Muscle layer of duodenum (tissue), 2 donors: ENCODE measurements around the gene USB1.

Experiments used
- H3K27ac ChIP-seq: one replicate; pipeline ENCODE4 v1.7.0; 2013; ENCODE audit warnings: mild to moderate bottlenecking, low read length
- H3K27me3 ChIP-seq: one replicate; pipeline ENCODE4 v1.7.0; 2013; ENCODE audit warnings: low read depth, mild to moderate bottlenecking, control low read depth, low read length
- H3K36me3 ChIP-seq, 2 donors: one replicate each; pipeline ENCODE4 v1.7.0; 2013; ENCODE audit warnings: low read length in 2 of 2, control low read depth in 1 of 2, mild to moderate bottlenecking in 1 of 2; ENCODE audit not compliant: insufficient read depth in 2 of 2, control insufficient read depth in 1 of 2
- H3K4me1 ChIP-seq, 2 donors: one replicate each; pipeline ENCODE4 v1.7.0; 2013; ENCODE audit warnings: low read length in 2 of 2, mild to moderate bottlenecking in 2 of 2, control low read depth in 1 of 2, moderate library complexity in 1 of 2; ENCODE audit not compliant: insufficient read depth in 2 of 2, control insufficient read depth in 1 of 2
- H3K4me3 ChIP-seq, 2 donors: one replicate each; pipeline ENCODE4 v1.7.0; 2013; ENCODE audit warnings: low read length in 2 of 2, low read depth in 1 of 2, mild to moderate bottlenecking in 1 of 2
- H3K9me3 ChIP-seq, 2 donors: one replicate each; pipeline ENCODE4 v1.7.0; 2013; ENCODE audit warnings: low read length in 2 of 2, control low read depth in 1 of 2, mild to moderate bottlenecking in 1 of 2; ENCODE audit not compliant: control insufficient read depth in 1 of 2
- donor health status: healthy.

USB1 gene

GRCh38 chr16:57985204-57986181, 15.7 kb upstream of the USB1 start:
- H3K27ac ChIP-seq = no peak overlapping the region

GRCh38 chr16:57986196-57986595, 15.0 kb upstream of the USB1 start:
- H3K9me3 ChIP-seq = no peaks in the 10 kb centered on the region
- H3K4me1 ChIP-seq = peaks cover 0 to 10% of the 10 kb centered on the region in 2 donors
- H3K27ac ChIP-seq = no peak overlapping the region
- peak overlapping the region in 1 of 2 donors; percentile 60 for H3K4me3 ChIP-seq
- H3K27me3 ChIP-seq = no peaks in the 10 kb centered on the region
- no peaks in the 10 kb centered on the region for H3K36me3 ChIP-seq

More at GRCh38 chr16:57985204-57986181, 15.7 kb upstream of the USB1 start:
- peaks cover 0 to 10% of the 10 kb centered on the region in 2 donors for H3K4me1 ChIP-seq
- no peaks in the 10 kb centered on the region for H3K36me3 ChIP-seq
- H3K4me3 ChIP-seq = peak overlapping the region; percentile 42 to 60
- no peaks in the 10 kb centered on the region for H3K27me3 ChIP-seq
- H3K9me3 ChIP-seq = no peaks in the 10 kb centered on the region

GRCh38 chr16:57987441-57988177, 13.6 kb upstream of the USB1 start:
- Histone ChIP-seq H3K4me3 (no peak overlapping the region), H3K36me3 (no peaks in the 10 kb centered on the region), H3K9me3 (no peaks in the 10 kb centered on the region), H3K27me3 (no peaks in the 10 kb centered on the region), H3K27ac (no peak overlapping the region), H3K4me1 (peaks cover 0 to 10% of the 10 kb centered on the region in 2 donors)

DNA sequence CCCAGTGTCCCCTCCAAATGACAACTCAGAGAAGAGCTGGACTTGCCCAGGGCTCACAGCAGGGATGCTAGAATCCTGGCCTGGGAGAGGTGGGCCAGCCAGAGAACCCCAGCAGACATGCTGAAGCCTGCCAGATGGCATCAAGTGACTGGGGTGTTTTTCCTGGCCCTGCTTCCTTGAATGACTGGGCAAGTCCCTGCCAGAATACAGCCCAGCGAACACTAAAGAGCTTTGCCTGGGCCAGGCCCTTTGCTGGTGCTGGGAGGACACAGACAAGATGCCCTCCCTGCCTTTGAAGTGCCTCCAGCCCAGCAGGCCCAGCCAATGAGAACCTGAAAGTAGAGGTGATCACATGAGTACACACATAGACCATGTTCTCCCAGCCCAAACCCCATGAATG, 12.3 kb upstream of the USB1 start:
- Histone ChIP-seq H3K27me3 (no peaks in the 10 kb centered on the region), H3K4me1 (peaks cover 0 to 10% of the 10 kb centered on the region in 2 donors), H3K36me3 (peaks cover 0 to 4% of the 10 kb centered on the region in 2 donors), H3K9me3 (no peaks in the 10 kb centered on the region), H3K27ac (no peak overlapping the region), H3K4me3 (no peak overlapping the region)

- Histone ChIP-seq H3K27ac (no peak overlapping the region), H3K27me3 (no peaks in the 10 kb centered on the region), H3K4me1 (no peaks in the 10 kb centered on the region), H3K4me3 (no peak overlapping the region), H3K36me3 (peaks cover 4 to 24% of the 10 kb centered on the region in 2 donors), H3K9me3 (no peaks in the 10 kb centered on the region)
Observed at GRCh38 chr16:57991551-57992059, 9.6 kb upstream of the USB1 start.

DNA sequence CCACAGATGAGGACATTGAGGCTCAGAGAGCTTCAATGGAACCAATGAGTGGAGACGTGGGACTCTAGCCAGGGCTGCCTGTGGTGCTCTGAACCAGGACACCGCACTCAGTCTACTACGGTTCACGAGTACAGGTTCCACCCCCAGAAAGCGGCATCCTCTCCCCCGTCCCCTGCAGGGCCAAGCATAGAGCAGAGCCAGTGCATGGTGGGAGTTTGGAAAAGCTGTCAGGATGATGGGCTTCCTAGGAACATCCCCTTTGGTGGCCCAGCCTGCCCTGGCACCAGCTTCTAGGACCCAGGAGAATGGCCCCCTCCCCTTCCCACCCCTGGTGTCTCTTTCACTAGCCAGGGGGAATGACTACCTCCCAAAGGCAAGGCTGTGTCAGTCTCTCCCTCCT, 9.1 kb upstream of the USB1 start:
- peaks cover 4 to 29% of the 10 kb centered on the region in 2 donors for H3K36me3 ChIP-seq
- no peaks in the 10 kb centered on the region for H3K9me3 ChIP-seq
- H3K4me3 ChIP-seq = no peak overlapping the region
- H3K27ac ChIP-seq = no peak overlapping the region
- H3K27me3 ChIP-seq = no peaks in the 10 kb centered on the region
- H3K4me1 ChIP-seq = no peaks in the 10 kb centered on the region

- no peaks in the 10 kb centered on the region for H3K27me3 ChIP-seq
- no peak overlapping the region for H3K27ac ChIP-seq
- no peak overlapping the region for H3K4me3 ChIP-seq
- H3K36me3 ChIP-seq = peaks cover 9 to 40% of the 10 kb centered on the region in 2 donors
- H3K4me1 ChIP-seq = peaks cover 0 to 4% of the 10 kb centered on the region in 2 donors
- H3K9me3 ChIP-seq = no peaks in the 10 kb centered on the region
Observed at GRCh38 chr16:57993438-57993837, 7.8 kb upstream of the USB1 start.

DNA sequence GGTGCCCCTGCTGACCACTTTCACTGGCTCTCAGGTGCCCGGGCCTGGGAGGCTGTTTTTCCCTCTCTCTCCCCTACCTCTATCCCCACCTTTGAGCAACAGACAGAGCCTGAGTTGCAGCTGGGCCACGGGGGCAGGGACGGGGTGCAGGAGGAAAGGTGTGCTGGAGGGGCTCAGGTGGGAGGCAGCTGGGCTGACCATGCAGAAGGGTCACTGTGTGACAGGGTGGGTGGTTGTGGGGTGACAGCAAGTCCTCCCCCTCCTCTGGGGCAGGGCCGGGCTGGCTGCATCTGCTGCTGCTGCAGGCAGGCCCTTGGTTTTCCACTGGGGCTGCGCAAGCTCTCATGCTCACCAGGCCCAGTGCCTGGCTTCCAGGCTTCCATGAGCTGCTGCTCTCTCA, 7.3 kb upstream of the USB1 start:
- Histone ChIP-seq H3K27ac (no peak overlapping the region), H3K36me3 (peaks cover 9 to 40% of the 10 kb centered on the region in 2 donors), H3K27me3 (no peaks in the 10 kb centered on the region), H3K4me3 (no peak overlapping the region), H3K4me1 (peaks cover 2 to 9% of the 10 kb centered on the region in 2 donors), H3K9me3 (no peaks in the 10 kb centered on the region)

DNA sequence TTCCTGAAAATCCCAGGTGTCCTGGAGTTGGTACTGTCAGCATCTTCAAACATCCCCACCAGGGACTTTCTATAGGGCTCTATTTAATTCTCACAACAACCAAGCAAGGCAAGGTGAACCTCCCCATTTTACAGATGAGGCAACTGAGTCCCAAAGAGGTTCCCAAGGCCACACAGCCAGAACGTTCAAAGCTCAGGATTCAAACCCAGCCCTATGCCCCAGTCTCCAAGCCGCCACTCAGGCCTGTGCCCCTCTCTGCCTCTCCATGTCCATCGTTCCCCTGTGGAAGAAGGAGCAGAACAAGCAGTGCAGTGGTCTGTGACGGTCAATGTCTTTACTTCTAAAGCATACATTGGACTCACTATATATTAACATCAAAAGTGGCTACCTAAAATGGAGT, 6.8 kb upstream of the USB1 start:
- no peaks in the 10 kb centered on the region for H3K9me3 ChIP-seq
- peaks cover 9 to 40% of the 10 kb centered on the region in 2 donors for H3K36me3 ChIP-seq
- no peak overlapping the region for H3K27ac ChIP-seq
- no peaks in the 10 kb centered on the region for H3K27me3 ChIP-seq
- H3K4me1 ChIP-seq = peaks cover 7 to 13% of the 10 kb centered on the region in 2 donors
- H3K4me3 ChIP-seq = no peak overlapping the region

DNA sequence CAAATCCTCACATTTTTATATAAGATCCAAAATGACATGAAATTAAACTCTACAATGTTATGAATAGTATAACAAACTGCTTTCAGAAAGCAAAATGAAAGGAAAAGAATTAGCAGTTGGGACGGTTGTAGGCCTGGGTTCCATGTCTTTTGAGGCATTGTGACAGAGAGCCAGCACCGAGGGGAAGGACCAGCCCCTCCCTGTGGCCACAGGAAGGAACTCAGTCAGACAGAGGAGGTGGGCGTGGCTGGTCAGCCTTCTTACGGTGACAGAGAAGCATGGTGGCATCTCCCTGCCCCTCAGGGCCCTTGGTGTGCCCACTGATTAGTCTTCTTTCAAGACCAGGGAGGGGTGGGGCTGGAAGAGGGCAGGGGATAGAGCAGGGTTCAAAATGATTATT, 6.4 kb upstream of the USB1 start:
- Histone ChIP-seq H3K36me3 (peaks cover 9 to 40% of the 10 kb centered on the region in 2 donors), H3K27me3 (no peaks in the 10 kb centered on the region), H3K27ac (no peak overlapping the region), H3K4me1 (peaks cover 8 to 17% of the 10 kb centered on the region in 2 donors), H3K4me3 (no peak overlapping the region), H3K9me3 (no peaks in the 10 kb centered on the region)
